ENCODE measurements around the gene XIAP.

The XIAP gene

GRCh38 chrX:123854329-123854728 is 5.5 kb upstream of the XIAP start:
- Histone ChIP-seq H2AFZ (no peak overlapping the region), H3K4me3 (ENCODE audit: low read depth, low read length) (no peak overlapping the region), H3K9me3 (ENCODE audit: control insufficient read depth, low read length) (no peaks in the 10 kb centered on the region), H3K4me1 (no peaks in the 10 kb centered on the region), H3K36me3 (ENCODE audit: control insufficient read depth, insufficient read depth, low read length) (no peaks in the 10 kb centered on the region), H3K27ac (peak overlapping the region; percentile 29), H3K9ac (no peak overlapping the region), H3K27me3 (ENCODE audit: control insufficient read depth, insufficient read depth, low read length) (no peaks in the 10 kb centered on the region), H3K4me2 (ENCODE audit: low read length) (no peak overlapping the region), H3K79me2 (no peaks in the 10 kb centered on the region)
- no peak for TF ChIP-seq CTCF (IDR thresholded peaks at IDR 0.05)

GRCh38 chrX:123859409-123859845 is 426 bp upstream of the XIAP start:
- peak overlapping the region; percentile 52 for H3K4me3 ChIP-seq (ENCODE audit: low read depth, low read length)
- TF ChIP-seq CTCF (IDR thresholded peaks at IDR 0.05): no peak

GRCh38 chrX:123860983-123861382 is 1.1 kb downstream of the XIAP start:
- Histone ChIP-seq H3K9me3 (ENCODE audit: control insufficient read depth, low read length) (no peaks in the 10 kb centered on the region), H2AFZ (peak overlapping the region; percentile 38), H3K9ac (no peak overlapping the region), H3K4me1 (no peaks in the 10 kb centered on the region), H3K27ac (peak overlapping the region; percentile 96), H3K27me3 (ENCODE audit: control insufficient read depth, insufficient read depth, low read length) (no peaks in the 10 kb centered on the region), H3K79me2 (peaks cover 16% of the 10 kb centered on the region), H3K4me3 (ENCODE audit: low read depth, low read length) (peak overlapping the region; percentile 90), H3K36me3 (ENCODE audit: control insufficient read depth, insufficient read depth, low read length) (no peaks in the 10 kb centered on the region), H3K4me2 (ENCODE audit: low read length) (peak overlapping the region; percentile 81)
- no peak for TF ChIP-seq CTCF (IDR thresholded peaks at IDR 0.05)

More at GRCh38 chrX:123859409-123859845, 426 bp upstream of the XIAP start:
- no peaks in the 10 kb centered on the region for H3K27me3 ChIP-seq (ENCODE audit: control insufficient read depth, insufficient read depth, low read length)
- H3K4me1 ChIP-seq: no peaks in the 10 kb centered on the region
- peak overlapping the region; percentile 96 for H3K27ac ChIP-seq
- peak overlapping the region; percentile 75 for H2AFZ ChIP-seq
- H3K9ac ChIP-seq: no peak overlapping the region
- H3K4me2 ChIP-seq (ENCODE audit: low read length): peak overlapping the region; percentile 73
- no peaks in the 10 kb centered on the region for H3K9me3 ChIP-seq (ENCODE audit: control insufficient read depth, low read length)
- no peaks in the 10 kb centered on the region for H3K36me3 ChIP-seq (ENCODE audit: control insufficient read depth, insufficient read depth, low read length)
- H3K79me2 ChIP-seq: peaks cover 13% of the 10 kb centered on the region

GRCh38 chrX:123869488-123869887 is 9.6 kb downstream of the XIAP start:
- no peak overlapping the region for H2AFZ ChIP-seq
- no peaks in the 10 kb centered on the region for H3K36me3 ChIP-seq (ENCODE audit: control insufficient read depth, insufficient read depth, low read length)
- no peak for TF ChIP-seq CTCF (IDR thresholded peaks at IDR 0.05)
- H3K27me3 ChIP-seq (ENCODE audit: control insufficient read depth, insufficient read depth, low read length): no peaks in the 10 kb centered on the region
- H3K27ac ChIP-seq: no peak overlapping the region
- H3K9me3 ChIP-seq (ENCODE audit: control insufficient read depth, low read length): no peaks in the 10 kb centered on the region
- no peak overlapping the region for H3K4me2 ChIP-seq (ENCODE audit: low read length)
- H3K4me1 ChIP-seq: no peaks in the 10 kb centered on the region
- H3K79me2 ChIP-seq: peaks cover 15% of the 10 kb centered on the region
- no peak overlapping the region for H3K4me3 ChIP-seq (ENCODE audit: low read depth, low read length)
- H3K9ac ChIP-seq: no peak overlapping the region

- H3K4me3 ChIP-seq (ENCODE audit: low read depth, low read length): no peak overlapping the region
Measured at GRCh38 chrX:123871309-123871708, 11.5 kb downstream of the XIAP start.

More at GRCh38 chrX:123871309-123871708, 11.5 kb downstream of the XIAP start:
- Histone ChIP-seq H3K4me1 (no peaks in the 10 kb centered on the region), H3K36me3 (ENCODE audit: control insufficient read depth, insufficient read depth, low read length) (no peaks in the 10 kb centered on the region), H3K4me2 (ENCODE audit: low read length) (no peak overlapping the region), H3K27me3 (ENCODE audit: control insufficient read depth, insufficient read depth, low read length) (no peaks in the 10 kb centered on the region), H3K9ac (no peak overlapping the region), H3K9me3 (ENCODE audit: control insufficient read depth, low read length) (no peaks in the 10 kb centered on the region), H3K79me2 (peaks cover 12% of the 10 kb centered on the region), H3K27ac (no peak overlapping the region), H2AFZ (no peak overlapping the region)
- no peak for TF ChIP-seq CTCF (IDR thresholded peaks at IDR 0.05)

Data from parathyroid adenoma (tissue), 2 donors.